ENCODE measurements around the gene CTRB1.
"Not testable (repeated sequence)": the region's sequence is repeated elsewhere in the genome, so short reads cannot be mapped to it uniquely, and the experiment has no call there.

Gene CTRB1

GRCh38 chr16:75242436-75243078 lies 23.8 kb downstream of the CTRB1 start:
- not testable (repeated sequence) for H3K36me3 ChIP-seq (ENCODE audit: insufficient read depth, low read length); H3K4me3 ChIP-seq (ENCODE audit: low read depth, low read length); H3K27ac ChIP-seq (ENCODE audit: low read depth, low read length); H3K27me3 ChIP-seq (ENCODE audit: insufficient read depth, low read length); H2AFZ ChIP-seq (ENCODE audit: low read length, unreplicated experiment)
- peaks cover 69% of the 10 kb centered on the region for H3K4me1 ChIP-seq (ENCODE audit: control insufficient read depth, insufficient read depth, low read length, unreplicated experiment)
- peaks cover 92% of the 10 kb centered on the region for H3K79me2 ChIP-seq (ENCODE audit: control insufficient read depth, insufficient read depth, low read length, unreplicated experiment)

GRCh38 chr16:75243667-75244224 lies 25.0 kb downstream of the CTRB1 start:
- peaks cover 69% of the 10 kb centered on the region for H3K4me1 ChIP-seq (ENCODE audit: control insufficient read depth, insufficient read depth, low read length, unreplicated experiment)
- H3K36me3 ChIP-seq (ENCODE audit: insufficient read depth, low read length) = peaks cover 3% of the 10 kb centered on the region; the same call in 1 of the 2 replicates
- H3K27ac ChIP-seq (ENCODE audit: low read depth, low read length) = peak overlapping the region; percentile 98
- no peak overlapping the region for H2AFZ ChIP-seq (ENCODE audit: low read length, unreplicated experiment)
- peaks cover 92% of the 10 kb centered on the region for H3K79me2 ChIP-seq (ENCODE audit: control insufficient read depth, insufficient read depth, low read length, unreplicated experiment)
- H3K27me3 ChIP-seq (ENCODE audit: insufficient read depth, low read length) = no peaks in the 10 kb centered on the region
- no peak overlapping the region for H3K4me3 ChIP-seq (ENCODE audit: low read depth, low read length)

GRCh38 chr16:75244225-75244809 lies 25.5 kb downstream of the CTRB1 start:
- H3K27ac ChIP-seq (ENCODE audit: low read depth, low read length) = peak overlapping the region; percentile 98
- H3K4me3 ChIP-seq (ENCODE audit: low read depth, low read length) = peak overlapping the region; percentile 57
- peaks cover 3% of the 10 kb centered on the region; the same call in 1 of the 2 replicates for H3K36me3 ChIP-seq (ENCODE audit: insufficient read depth, low read length)
- peaks cover 69% of the 10 kb centered on the region for H3K4me1 ChIP-seq (ENCODE audit: control insufficient read depth, insufficient read depth, low read length, unreplicated experiment)
- no peak overlapping the region for H2AFZ ChIP-seq (ENCODE audit: low read length, unreplicated experiment)
- H3K79me2 ChIP-seq (ENCODE audit: control insufficient read depth, insufficient read depth, low read length, unreplicated experiment) = peaks cover 92% of the 10 kb centered on the region
- no peaks in the 10 kb centered on the region for H3K27me3 ChIP-seq (ENCODE audit: insufficient read depth, low read length)

GRCh38 chr16:75244844-75245758 lies 26.3 kb downstream of the CTRB1 start:
- Histone ChIP-seq H3K4me1 (ENCODE audit: control insufficient read depth, insufficient read depth, low read length, unreplicated experiment) (peaks cover 70% of the 10 kb centered on the region), H2AFZ (ENCODE audit: low read length, unreplicated experiment) (no peak overlapping the region), H3K27me3 (ENCODE audit: insufficient read depth, low read length) (no peaks in the 10 kb centered on the region), H3K36me3 (ENCODE audit: insufficient read depth, low read length) (peaks cover 2% of the 10 kb centered on the region; the same call in 1 of the 2 replicates), H3K27ac (ENCODE audit: low read depth, low read length) (peak overlapping the region; percentile 98), H3K4me3 (ENCODE audit: low read depth, low read length) (peak overlapping the region; percentile 57), H3K79me2 (ENCODE audit: control insufficient read depth, insufficient read depth, low read length, unreplicated experiment) (peaks cover 92% of the 10 kb centered on the region)

- Histone ChIP-seq H3K27me3 (ENCODE audit: insufficient read depth, low read length) (no peaks in the 10 kb centered on the region), H2AFZ (ENCODE audit: low read length, unreplicated experiment) (no peak overlapping the region), H3K27ac (ENCODE audit: low read depth, low read length) (peak overlapping the region; percentile 98), H3K4me3 (ENCODE audit: low read depth, low read length) (no peak overlapping the region), H3K4me1 (ENCODE audit: control insufficient read depth, insufficient read depth, low read length, unreplicated experiment) (peaks cover 62% of the 10 kb centered on the region), H3K36me3 (ENCODE audit: insufficient read depth, low read length) (no peaks in the 10 kb centered on the region), H3K79me2 (ENCODE audit: control insufficient read depth, insufficient read depth, low read length, unreplicated experiment) (peaks cover 89% of the 10 kb centered on the region)
These were observed 27.9 kb downstream of the CTRB1 start for GRCh38 chr16:75246504-75247205.

- Histone ChIP-seq H3K27ac (ENCODE audit: low read depth, low read length) (peak overlapping the region; percentile 98), H2AFZ (ENCODE audit: low read length, unreplicated experiment) (no peak overlapping the region), H3K36me3 (ENCODE audit: insufficient read depth, low read length) (no peaks in the 10 kb centered on the region), H3K4me1 (ENCODE audit: control insufficient read depth, insufficient read depth, low read length, unreplicated experiment) (peaks cover 68% of the 10 kb centered on the region), H3K4me3 (ENCODE audit: low read depth, low read length) (no peak overlapping the region), H3K27me3 (ENCODE audit: insufficient read depth, low read length) (no peaks in the 10 kb centered on the region), H3K79me2 (ENCODE audit: control insufficient read depth, insufficient read depth, low read length, unreplicated experiment) (peaks cover 88% of the 10 kb centered on the region)
These were observed 28.5 kb downstream of the CTRB1 start for GRCh38 chr16:75247249-75247648.

GRCh38 chr16:75248142-75248535 lies 29.4 kb downstream of the CTRB1 start:
- peak overlapping the region; percentile 98 for H3K27ac ChIP-seq (ENCODE audit: low read depth, low read length)
- H3K79me2 ChIP-seq (ENCODE audit: control insufficient read depth, insufficient read depth, low read length, unreplicated experiment) = peaks cover 88% of the 10 kb centered on the region
- H3K27me3 ChIP-seq (ENCODE audit: insufficient read depth, low read length) = no peaks in the 10 kb centered on the region
- H3K4me1 ChIP-seq (ENCODE audit: control insufficient read depth, insufficient read depth, low read length, unreplicated experiment) = peaks cover 75% of the 10 kb centered on the region
- H2AFZ ChIP-seq (ENCODE audit: low read length, unreplicated experiment) = no peak overlapping the region
- H3K36me3 ChIP-seq (ENCODE audit: insufficient read depth, low read length) = no peaks in the 10 kb centered on the region
- H3K4me3 ChIP-seq (ENCODE audit: low read depth, low read length) = 0 out of 2 replicates have a peak overlapping the region, but pooled peaks have one; percentile 7

- peak overlapping the region; percentile 89 for H3K4me3 ChIP-seq (ENCODE audit: low read depth, low read length)
- no peak overlapping the region for H2AFZ ChIP-seq (ENCODE audit: low read length, unreplicated experiment)
- peak overlapping the region; percentile 98 for H3K27ac ChIP-seq (ENCODE audit: low read depth, low read length)
- H3K79me2 ChIP-seq (ENCODE audit: control insufficient read depth, insufficient read depth, low read length, unreplicated experiment) = peaks cover 87% of the 10 kb centered on the region
- no peaks in the 10 kb centered on the region for H3K36me3 ChIP-seq (ENCODE audit: insufficient read depth, low read length)
- no peaks in the 10 kb centered on the region for H3K27me3 ChIP-seq (ENCODE audit: insufficient read depth, low read length)
- H3K4me1 ChIP-seq (ENCODE audit: control insufficient read depth, insufficient read depth, low read length, unreplicated experiment) = peaks cover 77% of the 10 kb centered on the region
These were observed 30.0 kb downstream of the CTRB1 start for GRCh38 chr16:75248536-75249380.

- Histone ChIP-seq H3K27ac (ENCODE audit: low read depth, low read length) (peak overlapping the region; percentile 98; the same call in 1 of the 2 replicates), H3K4me3 (ENCODE audit: low read depth, low read length) (peak overlapping the region; percentile 89), H3K27me3 (ENCODE audit: insufficient read depth, low read length) (no peaks in the 10 kb centered on the region), H2AFZ (ENCODE audit: low read length, unreplicated experiment) (no peak overlapping the region), H3K36me3 (ENCODE audit: insufficient read depth, low read length) (no peaks in the 10 kb centered on the region), H3K4me1 (ENCODE audit: control insufficient read depth, insufficient read depth, low read length, unreplicated experiment) (peaks cover 77% of the 10 kb centered on the region), H3K79me2 (ENCODE audit: control insufficient read depth, insufficient read depth, low read length, unreplicated experiment) (peaks cover 86% of the 10 kb centered on the region)
These were observed 30.7 kb downstream of the CTRB1 start for GRCh38 chr16:75249441-75249840.

All from ACC112 (cell line).